Measurements from ENCODE around the gene HMGCR.

The HMGCR gene

DNA sequence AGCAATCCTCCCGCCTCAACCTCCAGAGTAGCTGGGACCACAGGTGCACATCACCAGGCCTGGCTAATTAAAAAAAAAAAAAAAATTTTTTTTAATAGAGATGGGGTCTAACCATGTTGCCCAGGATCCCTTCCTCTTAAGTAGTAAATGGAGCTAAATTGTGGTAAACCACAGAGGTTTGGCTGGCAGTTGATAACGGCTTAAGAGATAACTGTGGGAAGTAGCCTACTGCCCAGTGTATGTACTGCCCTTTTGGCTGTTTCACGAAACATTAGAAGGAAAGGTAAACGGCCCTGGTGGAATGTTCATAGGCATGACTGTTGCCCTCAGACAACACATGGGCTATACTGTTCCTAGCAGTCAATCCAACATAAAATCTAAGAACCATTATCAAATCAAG lies 44.4 kb downstream of the HMGCR start:
- no peaks in the 10 kb centered on the region for H3K27me3 ChIP-seq (ENCODE audit: low read depth, low read length)
- H3K36me3 ChIP-seq (replicated peaks; ENCODE audit: low read depth, low read length): peaks cover 9% of the 10 kb centered on the region
- H3K4me3 ChIP-seq (ENCODE audit: low read length): no peak overlapping the region
- H4K20me1 ChIP-seq (ENCODE audit: insufficient read depth, low read length): no peaks in the 10 kb centered on the region
- no peak overlapping the region for H3K9ac ChIP-seq (ENCODE audit: low read length)
- no peaks in the 10 kb centered on the region for H3K9me3 ChIP-seq (ENCODE audit: insufficient read depth, low read length)
- H3K79me2 ChIP-seq (ENCODE audit: low read length): no peaks in the 10 kb centered on the region
- H3K27ac ChIP-seq (ENCODE audit: low read length): no peak overlapping the region
- no peak overlapping the region for H2AFZ ChIP-seq (ENCODE audit: low read depth, low read length)
- H3K4me2 ChIP-seq (ENCODE audit: low read length): no peak overlapping the region
- no peaks in the 10 kb centered on the region for H3K4me1 ChIP-seq (ENCODE audit: low read length)
- no peak for TF ChIP-seq EZH2phosphoT487 (IDR thresholded peaks at IDR 0.05; ENCODE audit: low read depth)
- TF ChIP-seq, protein P1, sequence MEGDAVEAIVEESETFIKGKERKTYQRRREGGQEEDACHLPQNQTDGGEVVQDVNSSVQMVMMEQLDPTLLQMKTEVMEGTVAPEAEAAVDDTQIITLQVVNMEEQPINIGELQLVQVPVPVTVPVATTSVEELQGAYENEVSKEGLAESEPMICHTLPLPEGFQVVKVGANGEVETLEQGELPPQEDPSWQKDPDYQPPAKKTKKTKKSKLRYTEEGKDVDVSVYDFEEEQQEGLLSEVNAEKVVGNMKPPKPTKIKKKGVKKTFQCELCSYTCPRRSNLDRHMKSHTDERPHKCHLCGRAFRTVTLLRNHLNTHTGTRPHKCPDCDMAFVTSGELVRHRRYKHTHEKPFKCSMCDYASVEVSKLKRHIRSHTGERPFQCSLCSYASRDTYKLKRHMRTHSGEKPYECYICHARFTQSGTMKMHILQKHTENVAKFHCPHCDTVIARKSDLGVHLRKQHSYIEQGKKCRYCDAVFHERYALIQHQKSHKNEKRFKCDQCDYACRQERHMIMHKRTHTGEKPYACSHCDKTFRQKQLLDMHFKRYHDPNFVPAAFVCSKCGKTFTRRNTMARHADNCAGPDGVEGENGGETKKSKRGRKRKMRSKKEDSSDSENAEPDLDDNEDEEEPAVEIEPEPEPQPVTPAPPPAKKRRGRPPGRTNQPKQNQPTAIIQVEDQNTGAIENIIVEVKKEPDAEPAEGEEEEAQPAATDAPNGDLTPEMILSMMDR (IDR thresholded peaks at IDR 0.05; ENCODE audit: low read depth, low read length): no peak

DNA sequence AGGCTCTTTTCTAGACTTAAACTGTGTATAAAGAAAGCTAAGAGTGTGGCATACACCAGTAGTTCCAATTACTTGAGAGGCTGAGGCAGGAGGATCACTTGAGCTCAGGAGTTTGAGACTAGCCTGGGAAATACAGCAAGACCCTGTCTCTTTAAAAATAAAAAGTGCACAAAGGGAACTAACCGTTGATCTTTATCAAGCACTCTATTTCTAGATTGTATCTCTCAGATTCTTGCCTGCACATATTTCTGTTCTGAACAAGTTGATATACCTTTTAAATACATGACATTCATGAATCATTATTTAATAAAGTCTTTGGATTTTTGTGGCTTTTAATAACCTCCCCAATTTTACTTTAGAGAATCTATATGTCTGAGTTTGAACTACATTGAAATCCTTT lies 47.2 kb downstream of the HMGCR start:
- H3K27ac ChIP-seq (ENCODE audit: low read length): no peak overlapping the region
- H3K27me3 ChIP-seq (ENCODE audit: low read depth, low read length): no peaks in the 10 kb centered on the region
- H3K4me2 ChIP-seq (ENCODE audit: low read length): no peak overlapping the region
- TF ChIP-seq, protein P1 (IDR thresholded peaks at IDR 0.05; ENCODE audit: low read depth, low read length): no peak
- no peak for TF ChIP-seq EZH2phosphoT487 (IDR thresholded peaks at IDR 0.05; ENCODE audit: low read depth)
- peaks cover 16% of the 10 kb centered on the region for H3K36me3 ChIP-seq (replicated peaks; ENCODE audit: low read depth, low read length)
- H2AFZ ChIP-seq (ENCODE audit: low read depth, low read length): no peak overlapping the region
- peaks cover 15% of the 10 kb centered on the region for H3K4me1 ChIP-seq (ENCODE audit: low read length)
- H3K9ac ChIP-seq (ENCODE audit: low read length): no peak overlapping the region
- no peaks in the 10 kb centered on the region for H4K20me1 ChIP-seq (ENCODE audit: insufficient read depth, low read length)
- no peaks in the 10 kb centered on the region for H3K79me2 ChIP-seq (ENCODE audit: low read length)
- H3K9me3 ChIP-seq (ENCODE audit: insufficient read depth, low read length): no peaks in the 10 kb centered on the region
- no peak overlapping the region for H3K4me3 ChIP-seq (ENCODE audit: low read length)

DNA sequence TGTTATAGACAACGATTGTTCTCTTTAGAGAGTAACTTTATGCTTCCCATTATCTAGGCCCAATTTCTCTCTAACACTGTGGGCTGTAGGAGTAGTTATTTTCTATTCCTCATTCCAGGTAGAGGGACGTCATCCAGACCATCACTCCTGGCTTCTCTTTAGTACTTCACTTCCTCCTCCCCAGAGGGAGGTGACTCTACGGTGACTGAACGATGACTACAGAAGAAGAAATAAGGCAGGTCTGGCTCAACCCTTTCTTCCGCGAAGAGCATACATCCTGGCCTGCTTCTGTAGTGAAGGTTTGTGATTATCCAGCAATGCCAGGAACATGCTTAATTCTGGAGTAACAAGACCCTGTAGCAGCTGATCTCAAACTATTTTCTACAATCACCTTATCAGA lies 50.8 kb downstream of the HMGCR start:
- H3K36me3 ChIP-seq (replicated peaks; ENCODE audit: low read depth, low read length): peaks cover 7% of the 10 kb centered on the region
- H3K4me3 ChIP-seq (ENCODE audit: low read length): no peak overlapping the region
- no peaks in the 10 kb centered on the region for H4K20me1 ChIP-seq (ENCODE audit: insufficient read depth, low read length)
- H3K4me2 ChIP-seq (ENCODE audit: low read length): no peak overlapping the region
- H3K9me3 ChIP-seq (ENCODE audit: insufficient read depth, low read length): no peaks in the 10 kb centered on the region
- no peak overlapping the region for H2AFZ ChIP-seq (ENCODE audit: low read depth, low read length)
- no peak overlapping the region for H3K27ac ChIP-seq (ENCODE audit: low read length)
- peaks cover 24% of the 10 kb centered on the region for H3K4me1 ChIP-seq (ENCODE audit: low read length)
- TF ChIP-seq, protein P1 (IDR thresholded peaks at IDR 0.05; ENCODE audit: low read depth, low read length): no peak
- no peak for TF ChIP-seq EZH2phosphoT487 (IDR thresholded peaks at IDR 0.05; ENCODE audit: low read depth)
- no peak overlapping the region for H3K9ac ChIP-seq (ENCODE audit: low read length)
- H3K27me3 ChIP-seq (ENCODE audit: low read depth, low read length): no peaks in the 10 kb centered on the region
- H3K79me2 ChIP-seq (ENCODE audit: low read length): no peaks in the 10 kb centered on the region

DNA sequence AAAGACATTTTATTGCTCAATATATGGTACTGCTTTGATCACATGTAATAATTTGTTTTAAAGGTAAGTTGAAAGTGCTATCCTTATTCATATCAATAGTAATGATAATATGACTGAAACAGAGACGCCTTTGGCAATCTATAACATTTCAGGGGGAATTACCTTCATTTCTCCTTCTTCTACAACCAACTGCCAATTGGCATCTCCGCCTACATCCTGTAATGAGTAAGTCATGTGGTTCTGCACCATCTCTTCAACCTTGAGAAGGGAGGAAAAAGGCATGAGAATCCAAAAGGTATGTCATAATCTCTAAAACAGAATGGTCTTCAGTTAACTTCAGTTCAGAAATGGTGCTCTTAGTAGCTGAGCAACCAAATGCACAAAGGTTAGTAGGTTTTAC lies 52.4 kb downstream of the HMGCR start:
- Histone ChIP-seq H3K4me1 (ENCODE audit: low read length) (peaks cover 24% of the 10 kb centered on the region), H3K4me2 (ENCODE audit: low read length) (peak overlapping the region; percentile 57), H3K36me3 (replicated peaks; ENCODE audit: low read depth, low read length) (peaks cover 7% of the 10 kb centered on the region), H3K9me3 (ENCODE audit: insufficient read depth, low read length) (no peaks in the 10 kb centered on the region), H3K27ac (ENCODE audit: low read length) (peak overlapping the region; percentile 41), H3K9ac (ENCODE audit: low read length) (no peak overlapping the region), H3K79me2 (ENCODE audit: low read length) (no peaks in the 10 kb centered on the region), H3K27me3 (ENCODE audit: low read depth, low read length) (no peaks in the 10 kb centered on the region), H2AFZ (ENCODE audit: low read depth, low read length) (no peak overlapping the region), H3K4me3 (ENCODE audit: low read length) (peak overlapping the region; percentile 40; the same call in 1 of the 2 replicates), H4K20me1 (ENCODE audit: insufficient read depth, low read length) (no peaks in the 10 kb centered on the region)
- no peak for TF ChIP-seq EZH2phosphoT487 (IDR thresholded peaks at IDR 0.05; ENCODE audit: low read depth)
- TF ChIP-seq, protein P1 (IDR thresholded peaks at IDR 0.05; ENCODE audit: low read depth, low read length): no peak
